HG03060 (cell line): ENCODE data around the gene PER2.

Experiments
- ATAC-seq: cut with Tn5 transposase; IDR thresholded peaks from one replicate; pipeline ENCODE4 v1.9.1; 2021; ENCODE audit warnings: low read depth, moderate number of reproducible peaks; ENCODE audit not compliant: unreplicated experiment

The PER2 gene

DNA sequence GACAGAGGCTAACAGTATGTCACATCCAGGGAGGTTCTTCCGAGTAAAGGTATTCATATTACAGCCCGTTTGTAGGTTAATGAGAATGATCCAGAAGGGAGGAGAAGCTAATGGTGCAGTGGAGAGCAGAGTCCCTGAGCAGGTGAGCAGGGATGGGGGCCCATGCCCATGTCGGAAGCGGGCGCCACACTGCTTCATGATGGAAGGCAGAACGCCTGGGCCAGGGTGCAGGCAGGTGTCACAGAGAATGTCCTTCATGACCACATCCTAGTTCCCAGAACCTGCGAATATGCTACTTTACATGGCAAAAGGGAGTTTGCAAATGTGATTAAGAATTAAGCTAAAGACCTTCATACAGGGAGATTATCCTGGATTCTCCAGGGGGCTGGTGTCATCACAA lies 52.6 kb downstream of the PER2 start:
- ATAC-seq = no peak

DNA sequence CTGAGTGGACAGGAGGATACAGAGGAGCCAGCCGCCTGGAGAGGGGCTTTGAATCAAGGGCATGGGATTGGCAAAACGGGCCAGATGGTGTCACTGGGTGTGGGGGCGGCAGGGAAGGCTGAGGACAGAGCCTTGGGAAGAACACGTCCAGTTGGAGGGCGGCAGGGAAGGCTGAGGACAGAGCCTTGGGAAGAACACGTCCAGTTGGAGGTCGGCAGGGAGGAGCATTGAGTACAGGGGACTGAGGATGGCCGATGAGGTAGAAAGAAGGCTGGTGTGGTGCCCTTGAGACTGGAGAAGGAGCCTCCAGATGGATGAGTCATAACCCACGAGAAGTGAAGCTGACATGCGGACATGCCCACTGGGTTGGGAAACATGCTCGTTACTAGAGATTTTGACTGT lies 53.1 kb downstream of the PER2 start:
- no peak for ATAC-seq

DNA sequence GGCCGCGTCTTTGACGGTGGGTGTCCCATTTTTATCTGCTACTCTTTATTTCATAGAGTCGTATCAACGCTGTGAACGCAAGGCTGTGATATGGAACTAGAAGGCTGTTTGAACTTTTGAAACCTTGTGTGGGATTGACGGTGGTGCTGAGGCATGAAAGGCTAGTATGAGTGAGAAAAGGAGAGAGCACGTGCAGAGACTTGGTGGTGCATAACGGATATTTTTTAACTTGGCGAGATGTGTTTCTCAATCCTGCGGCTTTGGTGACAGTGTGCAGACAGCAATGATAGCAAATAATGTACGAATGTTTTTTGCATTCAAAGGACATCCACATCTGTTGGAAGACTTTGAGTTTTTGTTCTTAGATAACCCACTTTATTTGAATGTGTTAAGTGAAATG lies 54.8 kb downstream of the PER2 start:
- no peak for ATAC-seq

DNA sequence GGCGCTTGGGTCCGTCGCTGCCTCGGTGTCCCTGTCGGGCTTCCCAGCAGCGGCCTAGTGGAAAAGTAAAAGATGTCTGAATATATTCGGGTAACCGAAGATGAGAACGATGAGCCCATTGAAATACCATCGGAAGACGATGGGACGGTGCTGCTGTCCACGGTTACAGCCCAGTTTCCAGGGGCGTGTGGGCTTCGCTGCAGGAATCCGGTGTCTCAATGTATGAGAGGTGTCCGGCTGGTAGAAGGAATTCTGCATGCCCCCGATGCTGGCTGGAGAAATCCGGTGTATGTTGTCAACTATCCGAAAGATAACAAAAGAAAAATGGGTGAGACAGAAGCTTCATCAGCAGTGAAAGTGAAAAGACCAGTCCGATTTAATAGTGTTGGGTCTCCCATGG lies 56.6 kb downstream of the PER2 start:
- ATAC-seq = no peak

DNA sequence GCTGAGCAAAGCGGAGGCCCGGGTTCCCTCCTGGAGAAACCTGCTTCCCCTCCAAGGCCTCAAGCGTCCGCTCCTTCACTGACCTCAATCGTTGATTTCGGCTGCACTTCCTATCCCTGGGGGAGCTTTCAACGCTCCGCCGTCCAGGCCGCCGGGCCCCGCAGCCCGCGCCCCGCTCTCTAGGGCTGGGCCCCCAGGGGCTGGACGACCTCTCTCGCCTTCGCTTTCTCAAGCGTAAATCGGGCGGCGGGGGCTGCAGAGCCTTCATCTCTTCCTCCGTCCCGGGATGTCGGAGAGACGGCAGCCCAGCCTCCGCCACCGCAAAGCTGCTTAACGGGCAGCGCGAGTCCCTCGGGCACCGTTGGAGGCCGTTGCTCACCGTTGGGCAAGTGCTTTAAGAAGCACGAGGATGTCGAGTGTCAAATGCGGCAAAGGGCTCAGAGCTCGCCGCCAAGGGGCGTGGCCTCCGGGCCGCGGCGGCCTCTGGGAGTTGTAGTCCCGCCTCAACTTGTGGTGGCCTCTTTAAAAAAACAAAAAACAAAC lies 57.1 kb downstream of the PER2 start:
- no peak for ATAC-seq

DNA sequence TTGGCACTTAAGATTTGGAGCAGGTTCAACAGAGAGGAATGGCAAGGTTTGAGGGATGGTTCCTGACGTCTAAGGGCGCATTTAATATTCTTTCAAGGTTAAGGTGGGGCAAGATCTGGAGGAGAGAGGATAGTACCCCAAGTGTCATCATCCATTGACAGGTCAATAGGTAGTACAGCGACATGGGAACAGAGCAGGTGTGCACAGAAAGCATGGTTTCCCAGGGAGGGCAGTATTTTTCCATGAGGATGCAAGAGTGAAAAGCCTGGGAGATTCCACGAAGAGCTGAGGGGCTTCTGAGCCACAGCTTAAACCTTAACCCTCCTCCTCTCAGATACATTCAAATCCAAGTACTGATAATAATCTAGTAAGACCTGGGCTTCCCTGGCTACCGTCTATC lies 57.7 kb downstream of the PER2 start:
- ATAC-seq = no peak

DNA sequence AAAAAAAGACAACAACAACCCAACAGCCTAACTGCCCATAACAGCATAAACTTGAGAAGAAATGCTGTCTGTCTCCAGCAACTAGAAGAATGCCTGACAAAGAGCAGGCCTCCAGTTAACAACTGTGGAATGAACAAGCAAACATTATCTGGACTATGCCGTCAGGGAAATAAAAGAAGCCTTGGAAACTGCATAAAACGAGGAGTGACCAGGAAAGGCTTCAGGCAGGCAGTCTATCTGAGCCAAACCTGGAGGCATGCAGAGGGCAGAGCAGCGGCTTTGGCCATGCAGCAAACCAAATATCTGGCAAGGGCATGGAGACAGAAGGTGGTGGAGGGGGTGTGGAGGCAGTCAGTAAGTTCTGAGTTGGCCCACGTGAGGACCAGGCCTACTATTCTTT lies 59.7 kb downstream of the PER2 start:
- ATAC-seq = no peak

DNA sequence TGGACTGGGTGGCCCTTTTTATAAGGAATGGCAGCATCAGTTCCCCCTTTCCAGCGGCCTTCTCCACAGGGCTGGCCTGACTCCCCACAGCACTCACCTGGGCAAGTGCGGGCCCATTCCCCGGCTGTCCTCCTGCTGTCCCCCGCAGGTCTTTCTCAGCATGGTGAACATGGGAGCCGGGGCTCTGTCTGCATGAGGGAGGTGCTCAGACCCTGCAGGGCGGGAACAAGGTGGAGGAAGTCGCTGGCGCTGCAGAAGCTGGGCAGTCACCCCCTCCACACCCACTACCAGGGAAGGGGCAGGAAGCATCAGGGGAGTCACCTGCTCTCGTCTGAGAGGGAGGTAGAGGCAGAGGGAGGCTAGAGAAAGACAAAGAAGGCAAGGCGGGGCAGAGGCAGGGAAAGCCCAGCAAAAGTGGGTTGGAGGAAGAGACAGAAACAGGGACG lies 60.8 kb downstream of the PER2 start:
- ATAC-seq = no peak

DNA sequence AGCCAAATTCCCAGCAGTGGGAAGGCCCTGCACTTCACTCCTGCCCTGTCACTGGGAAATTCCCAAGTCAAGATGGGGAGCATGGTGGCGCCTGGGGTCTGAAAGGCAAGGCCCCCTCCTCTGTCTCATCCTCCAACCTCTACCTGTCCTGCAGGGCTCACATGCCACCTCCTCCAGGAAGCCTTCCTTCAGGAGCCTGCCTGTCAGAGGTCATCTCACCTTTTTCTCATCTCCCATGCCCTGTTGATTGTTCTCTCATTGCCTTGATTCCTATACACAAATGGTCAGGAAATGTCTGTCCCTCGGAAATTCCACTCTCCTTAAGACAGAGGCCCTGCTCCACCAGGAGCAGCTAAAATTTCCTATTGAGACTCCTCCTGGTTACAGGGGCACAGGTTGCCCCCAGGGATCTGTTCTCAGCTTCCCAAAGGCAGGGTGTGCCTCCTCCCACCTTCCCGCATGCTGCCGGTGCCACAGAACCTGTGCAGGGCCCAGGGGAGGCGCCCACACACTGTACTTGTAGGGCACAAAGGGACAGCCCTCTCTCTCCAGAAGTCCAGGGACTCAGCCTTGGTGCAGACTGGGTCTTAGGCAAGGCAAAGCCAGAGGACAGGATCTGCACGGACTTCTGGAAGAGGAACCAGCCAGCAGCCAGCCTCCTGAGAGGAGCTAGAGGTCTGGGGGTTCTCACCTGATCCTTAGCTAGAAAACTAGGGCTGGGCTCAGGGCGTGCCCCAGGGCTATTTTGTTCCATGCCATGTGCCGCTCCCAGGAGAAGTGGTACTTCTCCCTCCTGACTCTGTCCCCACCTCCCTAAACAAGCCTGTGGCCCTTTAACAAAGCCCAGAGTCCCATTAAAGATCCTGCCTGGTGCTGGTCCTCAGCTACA lies 61.5 kb downstream of the PER2 start:
- no peak for ATAC-seq

DNA sequence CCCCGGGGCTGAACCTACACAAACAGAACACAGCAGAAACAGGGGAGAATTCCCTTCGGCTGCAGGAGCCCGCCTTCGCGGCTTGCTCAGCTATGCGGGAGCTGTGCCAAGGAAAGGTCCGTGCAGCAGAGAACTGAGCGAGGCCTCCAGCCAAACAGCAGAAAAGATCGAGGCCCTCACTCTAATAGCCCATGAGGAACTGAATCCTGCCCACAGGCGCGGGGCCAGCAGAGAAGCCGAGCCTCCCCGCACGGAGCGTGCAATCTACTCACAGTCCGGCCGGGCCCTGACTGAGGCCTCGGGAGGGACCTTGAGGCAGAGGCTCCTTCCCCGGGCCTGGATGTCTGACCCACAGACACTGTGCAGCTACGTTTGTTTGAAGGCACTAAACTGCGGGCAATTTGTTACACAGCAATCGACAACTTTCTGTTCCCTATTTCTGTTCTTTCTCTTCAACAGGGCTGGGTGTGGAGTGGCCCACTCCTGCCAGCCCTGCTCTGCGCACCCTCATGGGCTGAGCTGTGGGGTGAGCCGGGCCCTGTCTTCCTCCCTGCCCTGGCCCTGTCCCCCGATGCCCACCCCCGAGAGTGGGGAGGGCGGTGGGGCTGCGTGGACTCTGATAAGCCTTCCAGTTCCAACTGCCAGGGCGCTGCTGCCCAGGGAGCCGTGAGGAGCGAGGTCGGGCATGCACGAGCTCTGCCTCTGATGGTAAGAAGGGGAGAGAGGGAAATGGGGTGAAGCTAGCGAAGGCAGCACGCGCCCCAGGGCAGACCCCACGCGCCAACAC lies 62.3 kb downstream of the PER2 start:
- ATAC-seq = no peak

DNA sequence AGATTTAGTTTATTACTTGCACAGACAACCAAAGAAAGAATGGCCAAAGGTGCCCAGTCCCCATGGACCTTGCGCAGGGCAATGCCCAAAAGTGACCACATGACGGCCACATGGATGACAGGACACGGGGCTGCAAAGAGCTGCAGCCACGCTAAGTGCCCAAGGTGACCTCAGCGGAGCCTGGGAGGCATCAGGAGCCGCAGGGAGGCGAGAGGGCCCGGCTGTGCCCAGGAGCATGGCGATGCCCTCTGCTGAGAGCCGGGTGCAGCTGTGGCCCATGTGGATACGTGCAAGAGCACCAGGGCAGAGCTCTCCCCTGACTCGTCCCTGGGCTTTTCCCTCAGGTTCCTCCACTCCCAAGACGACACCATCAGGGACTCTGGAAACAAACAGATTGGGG lies 63.3 kb downstream of the PER2 start:
- ATAC-seq = no peak

DNA sequence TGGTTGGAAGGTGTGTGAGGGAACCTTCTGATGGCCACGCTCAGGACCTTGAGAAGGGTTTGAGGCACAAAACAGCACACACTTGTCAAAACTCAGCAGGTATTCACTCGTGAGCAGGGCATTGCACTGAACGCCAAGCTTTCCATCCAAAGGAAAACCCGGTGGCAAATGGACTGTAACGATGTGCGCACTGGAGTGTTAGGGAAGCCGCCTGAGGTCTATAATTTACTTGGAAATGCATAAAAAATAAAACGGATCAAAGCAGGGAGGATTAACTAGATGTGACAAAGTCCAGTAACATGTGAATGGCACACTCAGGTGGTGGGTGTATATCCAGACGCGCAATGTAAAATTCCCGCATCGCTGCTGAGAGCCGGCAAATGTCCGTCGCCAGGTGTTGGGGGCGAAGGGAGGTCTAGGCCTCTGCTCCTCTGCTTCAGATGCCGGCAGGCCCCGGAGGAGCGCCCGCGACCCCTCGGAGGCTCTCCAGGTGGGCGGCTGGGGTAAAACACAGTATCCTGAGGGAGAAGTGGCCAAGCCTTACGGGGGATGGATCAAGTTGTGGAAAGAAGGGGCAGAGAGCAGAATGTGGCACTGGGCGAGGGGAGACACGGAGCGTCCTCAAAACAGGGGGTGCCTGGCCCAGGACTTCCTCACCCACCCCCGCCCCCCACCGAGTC lies 63.9 kb downstream of the PER2 start:
- ATAC-seq = no peak

DNA sequence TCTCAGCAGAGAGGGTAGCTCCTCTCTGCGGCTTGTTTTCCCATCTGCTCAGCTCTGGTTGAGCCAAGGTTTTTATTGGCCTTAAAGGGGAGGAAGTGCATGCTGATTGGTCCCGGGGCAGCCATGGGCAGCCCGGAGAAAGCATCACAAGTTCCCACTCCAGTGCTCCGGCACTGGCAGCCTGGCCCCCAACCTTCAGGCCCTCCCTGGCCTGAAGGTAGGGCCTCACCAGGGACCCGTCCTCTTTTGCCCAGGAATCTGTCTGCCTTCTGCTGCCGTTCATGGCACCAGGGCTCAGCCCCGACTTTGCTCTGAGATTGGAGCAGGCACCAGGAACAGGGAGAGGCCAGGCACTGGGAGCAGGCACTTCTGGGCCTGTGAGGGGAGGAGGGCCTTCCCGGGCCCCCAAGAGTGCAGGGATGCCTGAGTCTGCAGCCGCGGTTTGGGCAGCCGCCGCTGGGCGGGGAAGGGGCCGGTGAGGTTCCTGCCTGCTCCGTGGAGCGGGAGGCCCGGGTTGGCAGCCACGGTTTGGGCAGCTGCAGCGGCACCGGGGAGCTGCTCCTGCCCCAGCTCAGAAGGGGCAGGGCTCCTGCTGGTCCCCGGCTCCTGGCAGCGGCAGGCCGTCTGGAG lies 67.4 kb downstream of the PER2 start:
- ATAC-seq = no peak

DNA sequence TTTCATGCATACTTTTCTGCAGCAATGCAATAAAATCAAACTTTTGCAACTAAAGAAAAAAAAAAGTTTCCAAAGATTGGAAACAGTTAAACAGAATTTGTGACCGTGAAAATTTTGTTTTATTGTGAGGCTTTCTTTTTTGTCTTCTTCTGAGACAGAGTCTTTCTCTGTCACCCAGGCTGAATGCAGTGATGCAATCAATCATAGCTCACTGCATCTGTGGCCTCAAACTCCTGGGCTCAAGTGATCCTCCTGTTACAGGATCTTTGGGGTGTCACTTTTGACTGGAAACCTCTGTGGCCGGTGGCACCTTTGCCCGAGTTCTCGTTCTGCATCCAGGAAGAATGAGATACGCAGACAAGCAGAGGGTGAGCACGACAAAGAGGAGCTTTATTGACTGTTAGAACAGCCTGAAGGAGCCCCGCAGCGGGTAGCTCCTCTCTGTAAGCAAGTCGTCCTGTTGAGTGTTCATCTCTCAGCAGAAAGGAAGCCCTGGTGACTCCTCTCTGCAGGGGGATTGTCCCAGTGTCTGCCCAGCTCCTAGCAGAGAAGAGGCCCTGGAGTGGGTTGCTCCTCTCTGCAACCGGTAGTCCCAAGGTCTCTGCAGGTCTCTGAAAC lies 68.0 kb downstream of the PER2 start:
- no peak for ATAC-seq

DNA sequence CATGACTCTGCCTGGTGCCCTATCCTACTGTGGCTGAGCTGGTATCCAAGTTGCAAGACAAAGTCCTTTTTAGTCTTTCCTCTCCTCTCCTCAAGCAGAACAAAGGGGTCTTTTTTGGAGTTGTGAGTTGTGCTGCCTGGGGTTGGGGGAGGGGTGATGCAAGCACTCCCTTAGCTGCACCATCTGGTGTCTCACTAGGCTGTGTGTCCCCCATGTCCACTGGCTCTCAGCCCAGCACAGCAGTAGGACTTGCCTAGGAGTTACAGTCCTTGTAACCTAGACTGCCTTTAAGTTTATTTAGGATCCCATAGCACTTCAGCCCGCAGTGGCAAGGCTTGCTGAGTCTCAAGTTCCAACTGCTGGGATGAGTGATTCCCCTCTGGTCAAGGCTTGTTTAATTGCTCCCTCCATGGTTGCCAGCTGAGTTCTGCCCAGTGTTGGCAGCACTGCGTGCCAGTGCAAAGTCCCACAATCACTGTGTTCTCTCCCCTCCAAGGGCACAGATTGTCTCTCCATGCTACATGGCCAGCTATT lies 71.7 kb downstream of the PER2 start:
- no peak for ATAC-seq

DNA sequence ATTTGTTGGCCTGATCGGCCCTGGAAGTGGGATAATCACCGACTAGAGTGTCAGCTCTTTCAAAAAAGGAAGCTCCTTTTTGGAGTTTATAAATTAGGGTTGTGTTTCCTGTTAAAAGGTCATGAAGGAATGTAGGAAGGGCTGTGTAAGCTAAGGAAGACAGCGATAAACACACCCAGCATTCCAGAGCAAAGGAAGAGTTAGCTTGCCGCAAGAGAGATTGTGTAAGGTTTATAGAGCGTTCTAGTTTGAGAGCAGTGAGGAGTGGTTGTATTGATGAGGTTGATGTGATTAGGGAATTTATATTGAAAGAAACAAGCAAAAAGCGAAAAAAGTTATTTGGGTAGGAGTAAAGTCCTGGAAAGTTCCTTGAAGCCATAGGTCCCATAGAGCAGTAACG lies 81.4 kb downstream of the PER2 start:
- no peak for ATAC-seq

DNA sequence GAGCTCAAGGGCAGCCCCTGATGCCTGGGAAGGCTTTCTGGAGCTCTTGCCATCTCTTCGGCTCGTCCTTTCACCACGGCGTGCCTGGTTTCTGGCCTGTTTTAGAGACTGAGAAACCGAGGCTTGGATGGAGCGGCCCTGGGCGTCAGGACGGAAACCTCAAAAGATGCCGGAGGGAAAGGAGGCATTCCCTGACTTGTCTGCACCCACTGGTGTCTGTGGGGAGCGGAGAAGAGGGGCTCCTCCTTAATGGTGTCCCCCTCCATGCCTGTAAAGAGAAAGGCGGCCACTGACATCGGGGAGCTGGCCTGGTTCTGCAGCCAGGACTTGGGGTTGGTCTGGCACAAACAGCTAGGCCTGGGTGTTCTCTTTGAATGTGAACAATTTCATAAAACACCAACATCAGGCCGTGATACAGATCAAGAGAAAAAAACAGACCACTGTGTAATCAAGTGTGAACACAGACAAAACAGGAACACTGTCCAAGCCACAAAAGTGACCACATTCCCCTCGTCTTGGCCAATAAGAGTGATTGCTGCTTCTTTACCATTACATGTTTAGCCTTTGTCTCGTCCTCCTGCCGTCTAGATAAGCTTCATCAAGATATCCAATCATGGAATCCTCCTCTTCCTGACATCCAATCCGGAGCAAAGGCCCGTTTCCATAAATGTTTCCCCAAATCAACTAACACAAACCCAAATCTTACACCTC lies 84.3 kb downstream of the PER2 start:
- peak; percentile 17 for ATAC-seq

DNA sequence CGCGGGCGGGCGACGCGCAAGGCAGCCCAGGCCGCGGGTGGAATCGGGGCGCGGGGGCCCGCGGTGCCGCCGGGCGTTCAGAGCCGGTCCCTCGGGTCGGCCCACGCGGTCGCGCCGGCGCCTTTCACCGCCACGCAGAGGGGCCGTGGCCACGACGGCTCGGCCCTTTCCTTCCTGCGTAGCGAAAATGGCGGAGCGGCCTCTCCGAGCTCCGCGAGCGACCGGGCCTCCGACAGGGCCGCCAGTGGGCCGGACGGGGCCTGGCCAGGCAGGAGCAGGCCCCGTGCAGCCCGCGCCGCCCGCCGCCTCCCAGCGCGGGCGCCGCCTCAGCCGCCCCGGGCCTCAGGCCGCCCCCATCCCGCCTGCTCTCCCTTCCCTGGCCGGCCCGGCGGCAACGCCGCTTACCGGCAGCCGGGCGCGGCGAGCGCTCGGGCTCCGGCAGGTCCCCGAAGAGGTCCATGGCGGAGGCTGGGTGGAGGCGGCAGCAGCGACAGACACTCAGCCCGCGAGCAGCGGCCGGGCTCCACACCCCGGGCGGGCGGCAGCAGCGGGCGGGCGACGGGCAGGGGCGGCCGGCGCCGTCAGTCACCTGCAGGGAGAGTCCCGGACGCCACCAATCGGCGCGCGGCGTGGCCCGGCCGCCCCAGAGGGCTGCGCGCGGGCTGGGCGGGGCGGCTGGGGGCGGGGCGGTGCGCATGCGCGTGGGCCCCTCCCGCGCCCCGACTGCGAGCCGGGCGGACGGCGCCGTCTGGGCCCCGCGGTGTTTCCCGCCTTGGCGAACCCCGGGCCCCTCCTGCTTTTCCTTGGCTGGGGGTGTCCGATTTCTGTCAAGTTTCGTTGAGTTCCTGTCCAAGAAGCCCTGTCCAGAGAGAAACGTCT lies 85.1 kb downstream of the PER2 start, which contains the start of gene ILKAP:
TSS of gene ILKAP (minus strand) at position 602 of the 879 bp plus-strand sequence. CDS start at position 460, 142 bp downstream.
- peak; percentile 57 for ATAC-seq
